GM18907 (cell line): Measurements from ENCODE around the gene CNPPD1.

ENCODE experiments used
- ATAC-seq: cut with Tn5 transposase; IDR thresholded peaks from one replicate; pipeline ENCODE4 v1.9.1; 2021; ENCODE audit warnings: mild to moderate bottlenecking, moderate library complexity; ENCODE audit not compliant: unreplicated experiment

CNPPD1 gene

DNA sequence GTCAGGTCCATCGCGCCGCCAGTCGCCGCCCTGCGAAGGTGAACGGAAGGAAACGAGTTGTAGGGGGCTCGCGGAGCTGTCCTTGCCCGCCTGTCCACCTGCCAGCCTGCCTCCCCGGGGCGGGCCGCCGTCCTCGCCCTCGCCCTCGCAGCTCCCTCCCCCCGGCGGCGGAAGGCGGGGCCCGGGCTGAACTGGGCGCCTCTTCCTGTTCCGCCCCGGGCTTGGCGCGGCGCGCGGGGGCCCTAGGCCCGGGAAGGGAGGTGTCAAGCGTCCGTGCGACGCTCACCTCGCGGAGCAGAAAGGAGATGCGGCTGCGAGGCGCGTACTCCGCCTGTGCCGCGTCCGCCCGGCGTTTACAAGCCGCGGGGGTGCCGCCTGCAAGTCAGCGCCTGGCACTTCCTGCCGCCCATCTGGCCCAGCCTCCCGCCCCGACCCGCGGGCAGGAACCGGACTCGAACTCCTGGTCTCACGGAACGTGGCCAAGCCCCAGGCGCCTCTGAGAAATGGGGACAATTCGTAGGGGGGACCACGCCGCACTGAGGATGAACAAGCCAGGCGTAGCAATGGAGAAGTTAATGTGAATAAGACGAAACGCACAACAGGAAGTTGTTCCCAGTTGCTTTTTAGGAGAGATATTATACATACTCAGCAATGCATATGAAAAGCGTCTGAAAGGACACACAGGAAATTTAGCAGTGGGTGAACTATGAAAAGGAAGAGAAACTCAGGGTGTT is at the start of gene CNPPD1:
Gene CNPPD1, minus strand, starts transcription at position 108 of the 734 bp plus-strand sequence. Its CDS starts 97 bp downstream, at position 11.
- peak; percentile 66 for ATAC-seq

DNA sequence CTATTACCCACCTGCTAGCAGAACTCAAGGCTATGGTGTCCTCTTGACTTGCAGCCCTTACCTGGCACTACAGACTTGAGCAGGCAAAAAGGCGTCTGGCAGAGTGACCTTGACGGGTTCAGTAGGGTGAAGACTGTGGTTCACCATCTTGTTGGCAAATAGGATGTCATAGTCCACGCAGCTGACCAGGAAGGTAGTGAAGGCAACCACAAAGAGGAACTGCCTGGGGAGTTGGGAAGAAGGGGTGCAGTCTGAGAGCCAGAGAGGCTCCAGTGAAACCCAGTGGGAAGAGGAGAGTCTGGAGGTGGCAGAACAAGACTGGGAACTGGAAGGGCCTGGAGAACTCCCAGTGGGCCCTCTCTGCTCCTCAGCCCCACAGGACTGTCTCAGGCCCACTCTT is 48.6 kb upstream of the CNPPD1 start:
- ATAC-seq: no peak

DNA sequence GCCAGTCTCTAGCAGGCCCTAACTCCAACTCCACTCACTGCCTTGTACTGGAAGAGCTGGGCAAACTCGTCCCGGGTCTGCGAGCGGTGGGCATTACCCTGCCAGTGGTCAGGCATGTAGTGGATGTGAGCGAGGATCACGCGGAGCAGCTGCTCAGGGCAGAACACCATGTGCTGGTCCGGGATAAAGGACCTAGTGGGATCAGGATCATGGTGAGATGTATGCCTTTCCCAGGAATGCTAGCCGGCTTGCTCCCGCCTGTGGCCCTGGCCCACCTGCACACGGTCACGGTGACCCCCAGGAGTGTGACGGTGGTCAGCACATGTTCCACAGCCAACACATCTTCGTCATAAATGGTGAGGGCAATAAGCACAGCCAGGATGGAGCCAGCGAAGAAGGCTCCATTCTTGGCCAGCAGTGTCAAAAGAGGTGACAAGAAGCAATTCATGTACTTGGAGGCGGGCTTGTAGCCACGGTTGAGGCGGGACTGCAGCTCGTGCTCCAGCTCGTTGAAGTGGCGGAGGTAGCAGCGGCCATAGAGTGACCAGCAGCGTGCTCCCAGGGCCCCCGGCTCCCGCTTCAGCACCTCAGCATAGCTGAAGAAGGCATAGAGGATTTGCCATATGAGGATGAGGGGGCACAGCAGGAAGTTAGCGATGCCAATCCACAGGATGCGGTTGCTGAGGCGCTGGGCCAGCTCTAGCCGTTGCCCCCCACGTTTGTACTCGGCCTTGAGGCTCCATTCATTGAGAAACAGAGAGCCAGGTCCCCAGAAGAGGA is 47.3 kb upstream of the CNPPD1 start:
- ATAC-seq: no peak

DNA sequence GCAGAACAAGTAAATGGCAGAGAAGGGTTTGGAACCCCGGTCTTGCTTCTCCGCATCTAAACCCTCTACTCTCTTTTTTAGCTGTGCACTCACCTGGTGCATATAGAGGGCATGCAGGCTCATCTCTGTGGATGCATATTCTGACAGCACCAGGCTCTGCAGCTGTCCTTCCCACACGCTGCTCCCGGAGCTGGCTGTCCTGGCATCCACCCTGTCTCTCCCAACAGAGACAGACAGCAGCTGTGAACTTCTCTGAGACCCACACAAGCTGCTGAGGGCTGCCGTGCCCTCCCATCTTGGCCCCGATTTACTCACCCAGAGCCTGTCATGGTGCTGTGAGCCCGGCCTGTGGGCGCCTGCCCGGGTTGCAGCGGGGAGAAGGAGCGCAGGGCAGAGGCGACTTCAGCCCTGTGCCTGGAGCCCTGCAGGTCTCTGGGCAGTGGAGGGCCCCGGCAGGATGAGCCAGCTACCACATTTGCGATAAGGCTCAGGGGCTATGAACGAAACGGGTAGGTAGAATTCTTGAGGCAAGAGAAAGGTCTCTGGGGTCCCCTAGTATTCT is 45.3 kb upstream of the CNPPD1 start:
- no peak for ATAC-seq

DNA sequence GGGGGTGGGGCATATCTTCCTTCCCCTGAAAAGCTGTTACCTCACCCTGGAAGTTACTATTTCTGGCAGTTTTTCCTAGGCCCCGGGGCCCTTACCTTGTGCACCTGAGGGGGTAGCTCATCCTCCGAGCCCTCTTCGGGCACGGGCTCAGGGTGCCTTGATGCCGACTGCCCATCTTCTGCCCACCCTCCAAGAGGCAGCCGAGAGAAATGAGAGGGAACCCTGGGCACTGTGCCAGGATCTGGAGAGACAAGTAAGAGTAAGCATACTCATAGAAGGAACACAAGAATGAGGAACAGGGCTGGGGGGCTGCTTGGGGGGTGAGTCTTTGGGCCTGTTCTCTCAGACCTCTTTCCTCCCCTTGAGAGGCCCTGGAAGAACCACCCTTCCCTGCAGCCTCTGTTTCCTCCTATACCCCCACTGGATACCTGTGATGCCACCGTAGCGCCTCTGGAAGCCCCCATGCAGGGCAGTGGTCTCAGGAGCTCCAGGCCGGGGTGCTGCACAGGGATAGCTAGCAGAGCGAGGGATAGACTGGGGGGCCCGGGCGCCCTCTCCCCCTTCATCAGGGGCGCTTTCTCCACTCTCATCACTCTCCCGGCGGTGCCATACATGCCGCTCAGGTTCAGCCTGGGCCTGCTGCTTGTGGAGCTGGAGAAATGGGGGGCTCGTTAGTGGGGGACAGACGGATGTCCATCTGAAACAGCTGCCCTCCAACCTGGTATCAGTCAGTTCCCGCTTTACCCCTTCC is 44.1 kb upstream of the CNPPD1 start:
- ATAC-seq: no peak

DNA sequence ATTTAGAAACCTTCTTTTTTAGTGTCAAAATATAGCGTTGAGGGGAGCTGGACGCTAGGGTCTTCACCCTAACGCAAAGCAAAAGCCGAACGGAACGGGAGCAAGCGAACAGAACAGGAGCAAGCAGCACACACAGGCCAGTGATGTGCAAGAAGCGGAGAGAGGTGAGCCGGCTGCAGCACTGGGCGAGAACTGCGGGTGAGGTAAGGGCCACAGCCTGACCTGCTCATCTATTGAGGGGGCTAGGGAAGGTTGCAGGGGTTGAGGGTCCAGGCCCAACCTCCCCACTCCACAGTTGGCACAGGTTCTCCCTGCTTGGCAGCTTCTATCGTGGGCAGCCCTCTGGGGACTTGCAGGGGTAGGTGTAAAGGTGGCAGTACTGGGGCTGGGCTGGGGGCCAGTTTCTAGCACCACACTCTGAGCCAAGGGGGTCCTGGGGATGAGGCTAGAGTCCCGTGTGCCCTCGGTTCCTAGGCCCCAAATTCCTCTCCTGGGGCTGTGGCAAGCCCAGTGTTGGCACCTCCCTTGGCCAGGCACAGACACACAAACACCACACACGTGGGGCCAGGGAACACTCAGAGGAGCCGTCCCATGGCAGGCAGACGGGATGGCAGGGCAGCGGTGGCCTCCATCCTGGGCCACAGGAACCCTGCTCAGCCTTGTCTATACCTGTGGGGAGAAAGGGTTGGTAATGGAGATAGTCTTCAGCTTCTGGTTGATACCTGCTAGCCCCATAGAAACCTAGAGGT is 43.2 kb upstream of the CNPPD1 start:
- ATAC-seq: no peak

DNA sequence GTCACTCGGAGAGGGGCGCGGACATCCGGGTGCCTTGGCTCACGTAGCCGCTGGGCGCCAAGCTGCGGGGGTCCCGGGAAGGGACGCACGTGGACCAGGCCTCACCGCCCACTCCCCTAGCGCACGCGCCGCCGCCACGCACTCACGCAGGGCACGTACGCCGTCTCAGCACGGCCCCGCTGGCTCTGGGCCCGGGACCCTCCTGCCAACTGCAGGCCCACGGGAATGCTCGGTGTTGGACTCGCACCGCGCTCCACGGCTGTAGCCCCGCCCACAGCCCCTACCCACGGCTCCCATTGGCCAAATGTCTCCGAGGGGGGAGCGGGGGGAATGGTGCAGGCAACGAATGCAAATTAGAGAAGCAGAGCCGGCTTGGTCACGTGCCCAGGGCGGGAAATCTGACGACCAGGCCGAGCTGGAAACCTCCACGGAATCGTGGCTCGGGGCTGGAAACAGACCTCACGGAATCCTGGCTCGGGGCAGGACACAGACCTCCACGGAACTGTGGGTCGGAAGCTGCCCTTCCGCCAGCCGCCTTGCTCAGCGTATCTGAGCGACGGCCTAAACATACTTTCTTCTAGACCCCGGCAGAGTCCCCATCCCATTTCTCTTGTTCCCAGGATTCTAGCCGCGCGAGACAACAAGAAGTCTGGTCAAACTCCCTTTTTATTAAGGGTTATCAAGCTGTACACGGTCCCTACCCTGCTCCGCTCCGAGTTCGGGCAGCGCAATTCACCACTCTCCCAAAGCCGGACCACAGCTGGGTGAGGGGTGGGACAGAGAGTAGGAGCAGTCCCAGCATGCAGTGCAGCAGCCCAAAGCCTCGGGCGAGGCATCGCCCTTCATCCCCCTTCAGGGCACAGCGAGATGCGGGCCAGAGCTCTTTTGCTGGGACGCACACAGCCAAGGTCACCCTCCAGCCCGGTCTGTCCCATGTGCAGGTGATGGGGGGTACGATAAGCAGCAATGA is 42.3 kb upstream of the CNPPD1 start, which contains the start of gene ABCB6:
Gene ABCB6, minus strand, starts transcription at position 227 of the 970 bp plus-strand sequence. CDS start 285 bp downstream, outside the sequence.
- ATAC-seq: peak; percentile 76

DNA sequence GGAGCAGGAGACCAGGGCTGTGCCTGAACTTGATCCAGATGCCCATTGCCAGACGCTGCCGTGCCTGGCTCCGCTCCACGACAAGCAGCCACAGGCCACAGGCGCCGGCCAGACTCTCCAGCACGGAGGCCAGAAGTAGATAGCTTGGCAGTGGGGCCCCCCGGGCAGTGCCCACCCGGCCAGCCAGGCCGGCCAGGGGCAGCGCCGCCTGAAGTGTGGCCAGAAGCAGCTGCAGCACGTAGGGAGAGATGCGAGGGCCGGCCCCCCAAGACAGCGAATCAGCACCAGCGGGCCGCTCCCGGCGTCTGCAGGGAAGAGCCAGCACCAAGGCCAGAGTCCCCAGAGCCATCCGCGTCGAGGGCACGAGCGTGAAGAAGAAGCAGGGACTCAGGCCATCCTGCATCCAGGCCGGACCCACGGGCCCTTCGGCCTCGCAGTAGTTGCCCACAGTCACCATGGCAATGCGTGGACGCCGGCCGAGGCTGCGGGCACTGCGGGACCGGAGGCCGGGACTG is 41.5 kb upstream of the CNPPD1 start:
- peak; percentile 22 for ATAC-seq

DNA sequence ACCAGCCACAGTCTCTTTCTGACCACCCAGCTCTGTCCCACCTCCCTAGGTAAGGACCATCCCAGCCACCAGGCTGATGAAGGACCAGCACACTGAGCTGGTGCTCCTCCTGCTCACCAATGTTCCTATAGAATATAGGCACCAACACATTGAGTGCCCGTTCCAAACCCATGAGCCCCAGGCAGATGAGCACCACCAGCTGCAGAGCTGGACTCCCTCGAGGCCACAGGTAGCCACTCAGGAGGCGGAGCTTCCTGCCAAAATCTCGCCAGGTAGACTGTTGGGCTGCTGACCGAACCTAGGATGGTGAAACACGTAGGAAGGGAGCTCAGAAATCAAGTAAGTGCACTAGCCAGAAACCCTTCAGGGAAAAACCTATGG is 39.8 kb upstream of the CNPPD1 start:
- no peak for ATAC-seq

DNA sequence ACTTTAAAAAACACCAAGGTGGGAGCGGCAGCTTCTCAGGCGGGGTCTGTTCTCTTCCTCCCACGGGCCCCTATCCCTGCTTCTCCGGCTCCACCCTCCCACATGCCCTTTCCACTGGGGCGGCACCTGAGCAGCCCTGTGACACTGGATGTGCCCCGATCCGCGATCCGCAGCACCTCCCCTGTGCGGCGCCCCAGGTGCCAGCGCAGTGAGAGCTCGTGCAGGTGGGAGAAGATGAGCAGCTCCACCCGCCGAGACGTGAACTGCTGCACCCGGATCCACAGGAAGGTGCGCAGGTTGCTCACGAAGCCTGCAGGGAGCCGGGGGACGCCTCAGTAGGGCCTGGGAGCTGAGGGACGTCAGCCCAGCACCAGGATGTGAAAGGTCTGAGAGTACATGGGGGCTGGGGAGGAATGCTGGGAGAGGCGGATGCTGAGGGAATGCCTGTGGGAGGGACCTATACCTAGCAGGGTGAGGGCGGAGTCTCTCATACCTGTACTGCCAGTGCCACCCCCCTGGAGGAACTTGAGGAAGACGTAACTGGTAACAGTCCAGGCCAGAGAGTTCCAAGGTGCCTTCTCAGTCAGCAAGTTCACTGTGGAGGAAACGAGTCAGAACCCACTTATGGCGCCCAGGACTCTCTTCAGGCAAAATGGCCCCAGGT is 39.3 kb upstream of the CNPPD1 start:
- no peak for ATAC-seq

DNA sequence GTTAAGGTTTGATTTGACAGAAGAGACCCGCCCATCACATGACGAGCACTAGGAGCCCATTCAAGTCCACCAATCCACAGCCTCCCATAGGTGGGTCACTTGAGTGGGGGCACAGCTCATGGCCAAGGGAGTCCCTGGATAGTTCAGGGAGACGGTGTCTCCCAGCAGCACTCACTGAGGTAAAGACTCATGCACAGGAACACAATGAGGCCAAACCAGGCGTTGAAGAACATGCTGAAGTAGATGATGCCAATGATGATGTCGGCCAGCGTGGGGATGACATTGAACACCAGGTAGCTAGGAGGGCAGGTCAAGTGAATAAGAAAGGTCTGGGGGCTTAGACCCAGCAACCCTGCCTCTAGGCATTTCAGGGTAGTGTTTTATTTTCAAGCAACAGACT is 38.1 kb upstream of the CNPPD1 start:
- no peak for ATAC-seq

DNA sequence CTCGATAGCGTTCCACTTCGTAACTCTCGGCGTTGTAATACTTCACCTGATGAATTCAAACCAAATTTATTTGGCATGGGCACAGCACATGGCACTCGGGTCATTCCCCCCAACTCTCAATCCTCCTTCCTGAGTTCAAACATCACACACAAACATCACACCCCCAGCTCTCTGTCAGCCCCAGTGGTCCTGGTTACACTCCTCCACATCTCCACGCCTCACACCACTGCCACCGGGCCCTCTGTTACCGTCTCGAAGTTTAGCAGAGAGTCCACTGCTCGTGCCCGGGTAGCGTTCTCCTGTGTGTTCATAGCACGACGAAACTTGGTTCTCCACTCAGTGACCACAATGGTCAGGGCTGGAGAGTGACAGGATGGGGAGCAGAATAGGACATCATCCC is 37.4 kb upstream of the CNPPD1 start:
- ATAC-seq: no peak

DNA sequence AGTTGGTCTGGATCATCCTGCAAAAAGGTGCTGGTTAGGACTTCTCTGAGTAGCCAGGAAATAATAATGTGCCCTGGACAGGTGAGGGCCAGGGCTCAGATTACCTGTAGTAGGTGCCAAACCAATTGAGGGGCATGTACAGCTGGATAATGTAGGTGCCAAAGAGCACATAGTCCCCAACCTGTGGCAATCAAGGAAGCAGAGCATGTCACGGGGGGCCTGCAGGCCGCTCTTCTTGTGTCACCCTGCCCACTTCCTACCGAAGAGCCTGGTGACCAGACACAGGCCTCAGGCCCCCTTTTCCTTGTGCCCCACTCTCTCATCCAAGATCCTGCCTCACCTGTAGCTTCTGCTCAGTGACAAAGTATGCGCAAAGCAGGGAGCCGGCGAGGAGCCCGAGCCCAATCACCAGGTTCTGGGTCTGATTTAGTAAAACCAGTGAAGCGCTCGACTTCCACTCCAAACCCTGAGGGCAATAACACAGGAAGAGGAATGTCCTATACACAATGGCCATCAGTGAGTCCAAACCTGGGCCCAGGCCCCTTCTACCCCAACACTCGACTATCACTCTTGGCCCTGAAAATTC is 36.9 kb upstream of the CNPPD1 start:
- ATAC-seq: no peak

DNA sequence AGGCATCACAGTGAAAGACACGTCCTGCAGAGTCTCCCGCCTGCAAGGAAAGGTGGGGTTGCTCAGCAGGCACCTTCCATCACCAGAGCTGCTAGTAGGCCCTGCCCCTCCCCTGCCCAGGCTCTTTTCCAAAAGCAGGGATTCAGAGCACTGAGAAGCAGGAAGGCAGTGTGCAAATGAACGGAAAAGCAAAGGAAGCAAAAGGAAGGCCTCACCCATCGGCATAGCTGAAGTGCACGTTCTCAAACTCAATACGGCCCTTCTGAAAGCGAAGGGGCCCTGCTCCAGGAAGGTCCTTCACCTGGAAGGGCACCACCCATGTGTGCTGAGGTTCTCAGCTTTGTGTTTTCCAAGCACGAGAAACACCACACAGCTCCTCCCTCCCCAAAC is 36.3 kb upstream of the CNPPD1 start:
- no peak for ATAC-seq

DNA sequence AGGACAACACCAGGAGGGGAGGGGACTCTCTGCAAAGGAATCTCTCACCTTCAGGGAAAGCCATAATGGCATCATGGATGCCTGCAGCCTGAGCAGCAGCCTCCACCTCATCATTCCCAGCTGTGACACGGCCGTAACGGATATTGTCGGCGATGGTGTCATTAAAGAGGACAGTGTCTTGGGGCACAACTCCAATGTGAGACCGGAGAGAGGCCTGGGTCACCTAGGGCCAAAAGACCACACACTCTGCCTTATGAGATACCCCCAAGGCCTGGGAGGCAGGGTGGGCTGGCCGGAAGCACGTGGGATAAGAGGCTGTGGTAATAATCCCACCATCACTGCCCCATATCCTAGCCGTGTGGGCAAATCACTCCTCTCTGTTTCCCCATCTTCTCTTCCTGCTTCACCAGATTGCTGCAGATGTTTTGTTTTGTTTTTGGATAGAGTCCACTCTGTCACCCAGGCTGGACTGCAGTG is 34.2 kb upstream of the CNPPD1 start:
- no peak for ATAC-seq

DNA sequence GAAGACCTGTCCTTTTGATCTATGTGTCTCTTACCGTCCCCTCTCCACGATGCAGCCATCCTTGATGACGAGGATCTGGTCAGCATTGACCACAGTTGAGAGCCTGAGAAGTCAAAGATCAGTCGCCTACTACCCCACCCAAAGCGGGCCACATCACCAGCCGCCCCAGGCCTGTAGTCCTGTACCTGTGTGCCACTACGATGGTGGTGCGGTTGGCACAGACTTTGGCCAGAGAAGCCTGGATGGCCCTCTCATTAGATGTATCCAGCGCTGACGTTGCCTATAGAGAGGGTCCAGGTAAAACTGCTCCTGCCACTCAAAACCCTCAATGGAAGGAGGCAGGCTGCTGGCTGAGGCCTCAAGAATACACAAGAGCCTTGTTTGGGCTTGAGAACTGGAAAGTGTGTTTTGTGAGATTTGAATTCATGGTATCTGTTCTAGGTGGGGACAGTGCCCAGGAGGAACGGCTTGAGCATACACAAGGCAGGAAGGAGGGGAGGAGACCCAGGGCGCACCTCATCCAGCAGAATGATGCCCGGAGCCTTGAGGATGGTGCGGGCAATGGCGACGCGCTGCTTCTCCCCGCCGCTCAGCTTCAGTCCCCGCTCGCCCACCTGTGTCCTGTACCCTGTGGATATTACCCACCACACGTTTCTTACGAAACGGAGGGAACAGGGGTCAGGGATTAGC is 33.6 kb upstream of the CNPPD1 start:
- ATAC-seq: no peak
